M059J (cell line): ENCODE measurements around the gene NPIPA7. TPM values are rescaled to one million over a fixed set of nuclear protein-coding genes. Genes with fewer than 3 reads are reported as not detected.
"Not testable (repeated sequence)": the region's sequence is repeated elsewhere in the genome, so short reads cannot be mapped to it uniquely, and the experiment has no call there.

Experiments
- DNase-seq: peaks from one replicate; pipeline ENCODE4 v3.0.0-alpha.2; 2012; ENCODE audit warnings: low read depth
- total RNA-seq: library from RNA; depleted of rRNA; stranded (reverse); fragments of >200 nt; shearing (Covaris generic); gene quantifications from 2 replicates; pipeline ENCODE4 v1.2.3, GENCODE V29; 2014; rRNA removed

Gene NPIPA7
- 4.0 and 9.3 TPM in 2 replicates for total RNA-seq

DNA sequence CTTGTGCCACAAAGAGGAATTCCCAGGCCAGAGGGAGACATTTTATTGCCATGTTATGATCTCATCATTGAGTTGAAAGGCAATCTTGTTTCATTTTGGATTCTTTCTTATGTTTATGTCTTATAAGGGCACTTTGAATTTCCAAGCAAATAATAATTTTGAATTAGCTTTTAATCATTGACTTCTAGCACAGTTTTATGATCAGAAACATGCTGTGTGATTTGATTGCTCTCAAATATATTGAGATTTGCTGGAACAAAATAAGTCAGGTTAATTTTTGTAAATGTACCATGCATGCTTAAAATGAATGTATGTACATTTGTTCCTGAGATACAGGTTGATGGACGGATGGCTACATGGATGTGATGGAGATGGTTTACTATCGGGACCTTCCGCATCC lies at the start of gene NPIPA7:
Gene NPIPA7 (plus strand): TSS at position 301 of the 400 bp plus-strand sequence. CDS start 105 bp downstream, outside the sequence.
- not testable (repeated sequence) for DNase-seq

DNA sequence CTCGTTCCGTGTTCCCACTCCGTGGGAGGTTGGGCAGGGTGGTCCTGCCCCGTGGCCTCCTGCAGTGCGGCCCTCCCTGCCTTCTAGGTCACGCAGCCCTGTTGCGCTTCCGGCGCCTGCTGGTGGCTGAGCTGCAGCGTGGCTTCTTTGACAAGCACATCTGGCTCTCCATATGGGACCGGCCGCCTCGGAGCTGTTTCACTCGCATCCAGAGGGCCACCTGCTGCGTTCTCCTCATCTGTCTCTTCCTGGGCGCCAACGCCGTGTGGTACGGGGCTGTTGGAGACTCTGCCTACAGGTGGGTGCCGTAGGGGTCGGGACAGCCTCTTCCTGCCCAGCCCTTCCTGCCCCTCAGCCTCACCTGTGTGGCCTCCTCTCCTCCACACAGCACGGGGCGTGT lies 47.5 kb upstream of the NPIPA7 start:
- not testable (repeated sequence) for DNase-seq

DNA sequence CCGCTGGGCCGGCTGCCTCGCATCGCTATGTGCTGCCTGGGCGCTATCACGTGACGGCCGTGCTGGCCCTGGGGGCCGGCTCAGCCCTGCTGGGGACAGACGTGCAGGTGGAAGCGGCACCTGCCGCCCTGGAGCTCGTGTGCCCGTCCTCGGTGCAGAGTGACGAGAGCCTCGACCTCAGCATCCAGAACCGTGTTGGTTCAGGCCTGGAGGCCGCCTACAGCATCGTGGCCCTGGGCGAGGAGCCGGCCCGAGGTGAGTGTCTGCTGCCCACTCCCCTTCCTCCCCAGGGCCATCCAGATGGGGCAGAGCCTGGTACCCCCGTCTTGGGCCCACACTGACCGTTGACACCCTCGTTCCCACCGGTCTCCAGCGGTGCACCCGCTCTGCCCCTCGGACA lies 21.4 kb upstream of the NPIPA7 start:
- DNase-seq, result not testable (repeated sequence)

DNA sequence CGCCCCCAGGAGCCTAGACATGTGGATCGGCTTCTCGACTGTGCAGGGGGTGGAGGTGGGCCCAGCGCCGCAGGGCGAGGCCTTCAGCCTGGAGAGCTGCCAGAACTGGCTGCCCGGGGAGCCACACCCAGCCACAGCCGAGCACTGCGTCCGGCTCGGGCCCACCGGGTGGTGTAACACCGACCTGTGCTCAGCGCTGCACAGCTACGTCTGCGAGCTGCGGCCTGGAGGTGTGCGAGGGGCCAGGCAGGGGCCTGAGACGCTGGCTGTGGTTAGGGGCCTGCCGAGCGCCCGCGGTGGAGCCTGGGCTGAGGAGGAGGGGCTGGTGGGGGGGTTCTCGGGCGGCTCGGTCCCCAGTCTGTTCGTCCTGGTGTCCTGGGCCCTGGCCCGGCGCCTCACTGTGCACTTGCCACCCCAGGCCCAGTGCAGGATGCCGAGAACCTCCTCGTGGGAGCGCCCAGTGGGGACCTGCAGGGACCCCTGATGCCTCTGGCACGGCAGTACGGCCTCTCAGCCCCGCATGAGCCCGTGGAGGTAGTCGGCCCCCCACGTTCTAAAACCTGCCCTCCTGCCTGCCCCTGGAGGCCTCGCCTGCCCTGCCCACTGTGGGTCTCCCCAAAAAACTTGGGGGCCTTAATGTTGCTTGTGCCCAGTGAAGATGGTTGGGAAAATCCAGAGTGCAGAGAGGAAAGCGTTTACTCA lies 20.2 kb upstream of the NPIPA7 start:
- not testable (repeated sequence) for DNase-seq

DNA sequence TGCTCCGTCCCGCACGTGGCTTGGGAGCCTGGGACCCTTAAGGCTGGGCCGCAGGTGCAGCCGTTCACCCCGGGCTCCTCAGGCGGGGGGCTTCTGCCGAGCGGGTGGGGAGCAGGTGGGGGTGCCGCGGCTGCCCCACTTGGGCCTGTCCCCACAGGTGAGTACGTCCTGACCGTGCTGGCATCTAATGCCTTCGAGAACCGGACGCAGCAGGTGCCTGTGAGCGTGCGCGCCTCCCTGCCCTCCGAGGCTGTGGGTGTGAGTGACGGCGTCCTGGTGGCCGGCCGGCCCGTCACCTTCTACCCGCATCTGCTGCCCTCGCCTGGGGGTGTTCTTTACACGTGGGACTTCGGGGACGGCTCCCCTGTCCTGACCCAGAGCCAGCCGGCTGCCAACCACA lies 15.3 kb upstream of the NPIPA7 start:
- not testable (repeated sequence) for DNase-seq

DNA sequence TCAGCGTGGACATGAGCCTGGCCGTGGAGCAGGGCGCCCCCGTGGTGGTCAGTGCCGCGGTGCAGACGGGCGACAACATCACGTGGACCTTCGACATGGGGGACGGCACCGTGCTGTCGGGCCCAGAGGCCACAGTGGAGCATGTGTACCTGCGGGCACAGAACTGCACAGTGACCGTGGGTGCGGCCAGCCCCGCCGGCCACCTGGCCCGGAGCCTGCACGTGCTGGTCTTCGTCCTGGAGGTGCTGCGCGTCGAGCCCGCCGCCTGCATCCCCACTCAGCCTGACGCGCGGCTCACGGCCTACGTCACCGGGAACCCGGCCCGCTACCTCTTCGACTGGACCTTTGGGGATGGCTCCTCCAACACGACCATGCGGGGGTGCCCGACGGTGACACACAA lies 14.8 kb upstream of the NPIPA7 start:
- not testable (repeated sequence) for DNase-seq

DNA sequence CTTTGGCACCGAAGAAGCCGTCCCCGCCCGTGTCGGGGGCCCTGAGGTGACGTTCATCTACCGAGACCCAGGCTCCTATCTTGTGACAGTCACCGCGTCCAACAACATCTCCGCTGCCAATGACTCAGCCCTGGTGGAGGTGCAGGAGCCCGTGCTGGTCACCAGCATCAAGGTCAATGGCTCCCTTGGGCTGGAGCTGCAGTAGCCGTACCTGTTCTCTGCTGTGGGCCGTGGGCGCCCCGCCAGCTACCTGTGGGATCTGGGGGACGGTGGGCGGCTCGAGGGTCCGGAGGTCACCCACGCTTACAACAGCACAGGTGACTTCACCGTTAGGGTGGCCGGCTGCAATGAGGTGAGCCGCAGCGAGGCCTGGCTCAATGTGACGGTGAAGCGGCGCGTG lies 14.2 kb upstream of the NPIPA7 start:
- DNase-seq, result not testable (repeated sequence)

DNA sequence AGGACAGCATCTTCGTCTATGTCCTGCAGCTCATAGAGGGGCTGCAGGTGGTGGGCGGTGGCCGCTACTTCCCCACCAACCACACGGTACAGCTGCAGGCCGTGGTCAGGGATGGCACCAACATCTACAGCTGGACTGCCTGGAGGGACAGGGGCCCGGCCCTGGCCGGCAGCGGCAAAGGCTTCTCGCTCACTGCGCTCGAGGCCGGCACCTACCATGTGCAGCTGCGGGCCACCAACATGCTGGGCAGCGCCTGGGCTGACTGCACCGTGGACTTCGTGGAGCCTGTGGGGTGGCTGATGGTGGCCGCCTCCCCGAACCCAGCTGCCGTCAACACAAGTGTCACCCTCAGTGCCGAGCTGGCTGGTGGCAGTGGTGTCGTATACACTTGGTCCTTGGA lies 13.6 kb upstream of the NPIPA7 start:
- not testable (repeated sequence) for DNase-seq

DNA sequence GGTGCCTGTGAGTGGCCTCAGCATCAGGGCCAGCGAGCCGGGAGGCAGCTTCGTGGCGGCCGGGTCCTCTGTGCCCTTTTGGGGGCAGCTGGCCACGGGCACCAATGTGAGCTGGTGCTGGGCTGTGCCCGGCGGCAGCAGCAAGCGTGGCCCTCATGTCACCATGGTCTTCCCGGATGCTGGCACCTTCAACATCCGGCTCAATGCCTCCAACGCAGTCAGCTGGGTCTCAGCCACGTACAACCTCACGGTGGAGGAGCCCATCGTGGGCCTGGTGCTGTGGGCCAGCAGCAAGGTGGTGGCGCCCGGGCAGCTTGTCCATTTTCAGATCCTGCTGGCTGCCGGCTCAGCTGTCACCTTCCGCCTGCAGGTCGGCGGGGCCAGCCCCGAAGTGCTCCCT lies 13.1 kb upstream of the NPIPA7 start:
- not testable (repeated sequence) for DNase-seq

DNA sequence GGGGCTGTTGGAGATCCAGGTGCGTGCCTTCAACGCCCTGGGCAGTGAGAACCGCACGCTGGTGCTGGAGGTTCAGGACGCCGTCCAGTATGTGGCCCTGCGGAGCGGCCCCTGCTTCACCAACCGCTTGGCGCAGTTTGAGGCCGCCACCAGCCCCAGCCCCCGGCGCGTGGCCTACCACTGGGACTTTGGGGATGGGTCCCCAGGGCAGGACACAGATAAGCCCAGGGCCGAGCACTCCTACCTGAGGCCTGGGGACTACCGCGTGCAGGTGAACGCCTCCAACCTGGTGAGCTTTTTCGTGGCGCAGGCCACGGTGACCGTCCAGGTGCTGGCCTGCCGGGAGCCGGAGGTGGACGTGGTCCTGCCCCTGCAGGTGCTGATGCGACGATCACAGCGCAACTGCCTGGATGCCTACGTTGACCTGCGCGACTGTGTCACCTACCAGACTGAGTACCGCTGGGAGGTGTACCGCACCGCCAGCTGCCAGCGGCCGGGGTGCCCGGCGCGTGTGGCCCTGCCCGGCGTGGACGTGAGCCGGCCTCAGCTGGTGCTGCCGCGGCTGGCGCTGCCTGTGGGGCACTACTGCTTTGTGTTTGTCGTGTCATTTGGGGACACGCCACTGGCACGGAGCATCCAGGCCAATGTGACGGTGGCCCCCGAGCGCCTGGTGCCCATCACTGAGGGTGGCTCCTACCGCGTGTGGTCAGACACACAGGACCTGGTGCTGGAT lies 12.2 kb upstream of the NPIPA7 start:
- not testable (repeated sequence) for DNase-seq

DNA sequence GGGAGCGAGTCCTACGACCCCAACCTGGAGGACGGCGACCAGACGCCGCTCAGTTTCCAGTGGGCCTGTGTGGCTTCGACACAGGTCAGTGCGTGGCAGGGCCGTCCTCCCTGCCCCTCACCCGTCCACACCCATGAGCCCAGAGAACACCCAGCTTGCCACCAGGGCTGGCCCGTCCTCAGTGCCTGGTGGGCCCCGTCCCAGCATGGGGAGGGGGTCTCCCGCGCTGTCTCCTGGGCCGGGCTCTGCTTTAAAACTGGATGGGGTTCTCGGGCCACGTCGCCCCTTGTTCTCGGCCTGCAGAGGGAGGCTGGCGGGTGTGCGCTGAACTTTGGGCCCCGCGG lies 11.7 kb upstream of the NPIPA7 start:
- not testable (repeated sequence) for DNase-seq

DNA sequence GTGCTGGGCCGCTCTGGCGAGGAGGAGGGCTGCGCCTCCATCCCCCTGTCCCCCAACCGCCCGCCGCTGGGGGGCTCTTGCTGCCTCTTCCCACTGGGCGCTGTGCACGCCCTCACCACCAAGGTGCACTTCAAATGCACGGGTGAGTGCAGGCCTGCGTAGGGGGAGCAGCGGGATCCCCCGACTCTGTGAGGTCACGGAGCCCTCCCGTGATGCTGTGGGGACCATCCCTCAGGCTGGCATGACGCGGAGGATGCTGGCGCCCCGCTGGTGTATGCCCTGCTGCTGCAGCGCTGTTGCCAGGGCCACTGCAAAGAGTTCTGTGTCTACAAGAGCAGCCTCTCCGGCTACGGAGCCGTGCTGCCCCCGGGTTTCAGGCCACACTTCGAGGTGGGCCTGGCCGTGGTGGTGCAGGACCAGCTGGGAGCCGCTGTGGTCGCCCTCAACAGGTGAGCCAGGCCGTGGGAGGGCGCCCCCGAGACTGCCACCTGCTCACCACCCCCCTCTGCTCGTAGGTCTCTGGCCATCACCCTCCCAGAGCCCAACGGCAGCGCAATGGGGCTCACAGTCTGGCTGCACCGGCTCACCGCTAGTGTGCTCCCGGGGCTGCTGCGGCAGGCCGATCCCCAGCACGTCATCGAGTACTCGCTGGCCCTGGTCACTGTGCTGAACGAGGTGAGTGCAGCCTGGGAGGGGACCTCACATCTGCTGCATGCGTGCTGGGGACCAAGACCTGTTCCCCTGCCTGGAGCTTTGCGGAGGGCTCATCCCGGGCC lies 9.7 kb upstream of the NPIPA7 start:
- DNase-seq, result not testable (repeated sequence)

DNA sequence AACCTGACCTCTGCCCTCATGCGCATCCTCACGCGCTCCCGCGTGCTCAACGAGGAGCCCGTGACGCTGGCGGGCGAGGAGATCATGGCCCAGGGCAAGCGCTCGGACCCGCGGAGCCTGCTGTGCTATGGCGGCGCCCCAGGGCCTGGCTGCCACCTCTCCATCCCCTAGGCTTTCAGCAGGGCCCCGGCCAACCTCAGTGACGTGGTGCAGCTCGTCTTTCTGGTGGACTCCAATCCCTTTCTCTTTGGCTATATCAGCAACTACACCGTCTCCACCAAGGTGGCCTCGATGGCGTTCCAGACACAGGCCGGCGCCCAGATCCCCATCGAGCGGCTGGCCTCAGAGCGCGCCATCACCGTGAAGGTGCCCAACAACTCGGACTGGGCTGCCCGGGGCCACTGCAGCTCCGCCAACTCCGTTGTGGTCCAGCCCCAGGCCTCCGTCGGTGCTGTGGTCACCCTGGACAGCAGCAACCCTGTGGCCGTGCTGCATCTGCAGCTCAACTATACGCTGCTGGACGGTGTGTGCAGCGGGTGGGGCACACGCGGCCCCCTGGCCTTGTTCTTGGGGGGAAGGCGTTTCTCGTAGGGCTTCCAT lies 7.7 kb upstream of the NPIPA7 start:
- DNase-seq, result not testable (repeated sequence)

DNA sequence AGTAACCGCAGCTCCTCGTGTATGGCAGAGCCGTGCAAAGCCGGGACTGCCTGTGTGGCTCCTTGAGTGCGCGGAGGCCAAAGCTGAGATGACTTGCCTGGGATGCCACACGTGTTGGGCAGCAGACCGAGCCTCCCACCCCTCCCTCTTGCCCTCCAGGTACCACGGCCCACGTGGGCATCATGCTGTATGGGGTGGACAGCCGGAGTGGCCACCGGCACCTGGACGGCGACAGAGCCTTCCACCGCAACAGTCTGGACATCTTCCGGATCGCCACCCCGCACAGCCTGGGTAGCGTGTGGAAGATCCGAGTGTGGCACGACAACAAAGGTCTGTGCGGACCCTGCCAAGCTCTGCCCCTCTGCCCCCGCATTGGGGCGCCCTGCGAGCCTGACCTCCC lies 4.7 kb upstream of the NPIPA7 start:
- not testable (repeated sequence) for DNase-seq

DNA sequence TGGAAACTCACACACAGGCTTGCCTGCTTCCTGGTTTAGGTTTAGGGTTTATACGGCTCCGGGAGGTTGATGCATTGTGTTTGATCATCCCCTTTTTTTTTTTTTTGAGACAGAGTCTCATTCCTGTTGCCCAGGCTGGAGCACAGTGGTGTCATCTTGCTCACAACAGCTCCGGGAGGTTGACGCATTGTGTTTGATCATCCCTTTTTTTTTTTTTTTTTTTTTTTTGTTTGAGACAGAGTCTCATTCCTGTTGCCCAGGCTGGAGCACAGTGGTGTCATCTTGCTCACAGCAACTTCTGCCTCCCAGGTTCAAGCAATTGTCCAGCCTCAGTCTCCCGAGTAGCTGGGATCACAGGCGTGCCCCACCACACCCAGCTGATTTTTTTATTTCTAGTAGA lies 20.7 kb downstream of the NPIPA7 start:
- not testable (repeated sequence) for DNase-seq

DNA sequence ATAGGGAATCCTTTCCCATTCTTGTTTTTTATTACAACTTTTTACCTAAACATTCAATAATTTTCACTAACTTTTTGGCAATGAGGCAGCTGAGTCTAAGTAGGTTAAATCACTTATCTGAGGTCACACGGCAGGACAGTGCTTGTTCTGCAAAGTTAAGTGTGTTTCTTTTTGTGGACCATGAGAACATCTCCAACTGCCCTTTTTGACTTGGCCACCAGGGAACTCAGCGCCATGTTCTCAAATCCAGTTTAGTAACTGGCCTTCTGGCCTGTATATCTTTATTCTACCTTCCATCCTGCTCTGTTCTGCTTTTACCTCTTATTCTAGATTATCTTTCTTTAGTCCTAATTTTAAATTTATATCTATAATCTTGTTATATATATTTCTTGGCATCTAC lies 23.4 kb downstream of the NPIPA7 start:
- DNase-seq, result not testable (repeated sequence)

DNA sequence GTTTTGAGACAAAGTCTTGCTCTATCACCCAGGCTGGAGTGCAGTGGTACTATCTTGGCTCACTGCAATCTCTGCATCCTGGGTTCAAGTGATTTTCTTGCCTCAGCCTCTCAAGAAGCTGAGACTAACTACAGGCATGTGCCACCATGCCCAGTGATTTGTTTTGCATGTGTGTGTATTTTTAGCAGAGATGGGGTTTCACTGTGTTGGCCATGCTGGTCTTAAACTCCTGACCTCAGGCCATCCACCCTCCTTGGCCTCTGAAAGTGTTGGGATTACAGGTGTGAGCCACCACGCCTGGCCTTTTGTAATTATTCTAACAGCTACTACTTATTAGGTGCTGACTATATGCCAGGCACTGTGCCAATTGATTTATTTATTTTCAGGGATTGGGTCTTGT lies 25.3 kb downstream of the NPIPA7 start:
- DNase-seq, result not testable (repeated sequence)

DNA sequence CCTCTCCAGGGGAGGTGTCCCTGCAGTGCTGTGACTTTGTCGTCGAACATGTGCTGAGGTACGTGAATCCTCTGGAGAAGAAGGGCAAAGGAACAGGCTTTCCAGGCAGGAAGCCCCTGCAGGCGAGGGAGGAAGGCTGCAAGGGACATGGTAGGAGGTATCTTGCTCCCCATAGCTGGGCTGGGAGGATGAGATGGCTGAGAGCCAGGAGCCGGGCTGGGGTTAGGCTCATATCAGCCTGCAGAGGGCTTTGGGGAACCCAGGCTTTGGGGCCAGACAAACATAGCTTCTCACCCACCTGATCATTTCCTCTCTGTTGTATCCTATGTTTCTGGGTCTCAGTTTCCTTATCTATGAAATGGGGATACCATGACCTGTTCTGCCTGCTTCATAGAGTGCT lies 26.5 kb downstream of the NPIPA7 start:
- not testable (repeated sequence) for DNase-seq

DNA sequence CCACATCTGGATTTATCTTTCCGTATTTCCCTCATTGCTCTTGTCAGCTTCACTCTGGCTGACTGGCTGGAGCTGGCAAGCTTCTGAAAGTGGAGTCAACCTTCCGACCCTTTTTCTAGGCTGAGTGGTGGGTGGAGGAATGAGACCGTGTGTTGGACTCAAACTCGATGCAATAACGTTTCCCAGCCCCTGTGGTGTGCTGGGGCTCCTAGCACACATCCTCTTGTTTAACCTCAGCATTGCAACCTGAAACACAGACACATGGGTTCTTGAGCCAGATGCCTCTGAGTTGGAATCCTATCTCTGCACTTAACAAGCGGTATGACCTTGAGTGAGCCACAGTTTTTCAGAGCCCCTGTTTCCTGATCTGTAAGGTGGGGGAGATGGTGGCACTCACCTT lies 29.5 kb downstream of the NPIPA7 start:
- DNase-seq, result not testable (repeated sequence)

DNA sequence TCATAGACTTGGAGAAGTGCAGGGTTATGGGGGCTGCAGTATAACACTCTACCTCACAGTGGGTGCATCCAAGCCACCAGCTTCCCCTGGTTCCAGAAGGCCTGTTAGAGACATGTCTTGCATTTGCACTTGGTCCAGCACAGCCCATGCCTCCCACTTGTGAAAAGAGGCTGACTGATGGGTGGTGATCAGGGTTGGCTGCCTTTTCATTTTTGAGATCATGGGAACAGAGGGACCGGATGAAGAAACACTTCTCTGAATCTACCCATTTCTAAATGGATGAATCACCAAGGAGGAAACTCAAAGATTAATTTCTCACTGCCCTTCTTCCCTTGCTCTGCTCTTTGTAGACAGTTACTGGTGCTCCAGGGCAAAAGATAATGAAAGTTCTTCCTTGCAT lies 34.8 kb downstream of the NPIPA7 start:
- not testable (repeated sequence) for DNase-seq

DNA sequence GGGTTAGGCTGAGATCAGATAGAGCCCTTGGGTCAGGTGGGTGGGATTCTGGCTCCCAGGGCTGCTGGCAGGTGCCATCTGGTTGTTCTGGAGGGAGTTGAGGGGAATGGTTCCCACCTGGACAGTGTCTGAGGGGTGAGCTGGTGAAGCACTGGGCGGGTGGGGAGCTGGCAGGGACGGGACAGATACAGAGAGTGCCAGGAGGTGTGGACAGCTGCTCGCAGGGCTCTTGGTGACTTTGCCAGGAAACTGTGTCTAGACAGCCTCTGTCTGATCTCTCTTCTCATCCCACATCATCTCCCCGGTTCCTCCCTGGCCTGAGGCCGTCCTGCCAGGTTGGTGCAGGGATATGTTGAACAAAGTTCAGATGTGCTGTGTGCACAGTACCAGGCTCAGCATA lies 38.1 kb downstream of the NPIPA7 start:
- not testable (repeated sequence) for DNase-seq
